Islet of Langerhans (tissue), 1 donor: Measurements from ENCODE around the gene ROBO4.

Experiments used
- FAIRE-seq: peaks from one replicate; lab custom pipeline; 2011; peaks lifted over from hg19 to GRCh38; lab: Jason Lieb, UNC

Gene ROBO4

GRCh38 chr11:124918950-124919349 is 21.3 kb upstream of the ROBO4 start, which contains the start of gene HEPN1:
TSS of gene HEPN1 (plus strand) at chr11:124919250.
- FAIRE-seq: no peak

DNA sequence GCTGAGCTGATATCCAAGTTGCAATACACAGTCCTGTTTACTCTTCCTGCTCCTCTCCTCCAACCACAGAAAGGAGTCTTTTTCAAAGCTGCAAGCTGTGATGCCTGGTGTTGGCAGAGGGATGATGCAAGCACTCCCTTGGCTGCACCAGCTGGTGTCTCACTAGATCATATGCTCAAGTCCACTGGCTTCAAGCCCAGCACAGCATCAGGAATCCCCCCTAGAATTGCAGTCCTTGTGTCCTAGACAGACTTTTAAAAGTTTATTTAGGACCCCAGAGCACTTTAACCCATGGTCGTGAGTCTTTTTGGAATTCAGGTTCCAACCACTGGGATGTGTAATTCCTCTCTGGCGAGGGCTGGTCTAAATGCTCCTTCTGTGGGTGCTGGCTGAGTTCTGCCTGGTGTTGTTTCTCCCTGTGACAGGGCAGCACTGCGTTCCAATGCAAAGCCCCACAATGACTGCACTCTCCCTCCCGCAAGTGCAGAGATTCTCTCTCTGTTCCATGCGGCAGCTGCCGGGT is 19.5 kb upstream of the ROBO4 start:
- FAIRE-seq: no peak

GRCh38 chr11:124916370-124916710 is 18.7 kb upstream of the ROBO4 start:
- no peak for FAIRE-seq

DNA sequence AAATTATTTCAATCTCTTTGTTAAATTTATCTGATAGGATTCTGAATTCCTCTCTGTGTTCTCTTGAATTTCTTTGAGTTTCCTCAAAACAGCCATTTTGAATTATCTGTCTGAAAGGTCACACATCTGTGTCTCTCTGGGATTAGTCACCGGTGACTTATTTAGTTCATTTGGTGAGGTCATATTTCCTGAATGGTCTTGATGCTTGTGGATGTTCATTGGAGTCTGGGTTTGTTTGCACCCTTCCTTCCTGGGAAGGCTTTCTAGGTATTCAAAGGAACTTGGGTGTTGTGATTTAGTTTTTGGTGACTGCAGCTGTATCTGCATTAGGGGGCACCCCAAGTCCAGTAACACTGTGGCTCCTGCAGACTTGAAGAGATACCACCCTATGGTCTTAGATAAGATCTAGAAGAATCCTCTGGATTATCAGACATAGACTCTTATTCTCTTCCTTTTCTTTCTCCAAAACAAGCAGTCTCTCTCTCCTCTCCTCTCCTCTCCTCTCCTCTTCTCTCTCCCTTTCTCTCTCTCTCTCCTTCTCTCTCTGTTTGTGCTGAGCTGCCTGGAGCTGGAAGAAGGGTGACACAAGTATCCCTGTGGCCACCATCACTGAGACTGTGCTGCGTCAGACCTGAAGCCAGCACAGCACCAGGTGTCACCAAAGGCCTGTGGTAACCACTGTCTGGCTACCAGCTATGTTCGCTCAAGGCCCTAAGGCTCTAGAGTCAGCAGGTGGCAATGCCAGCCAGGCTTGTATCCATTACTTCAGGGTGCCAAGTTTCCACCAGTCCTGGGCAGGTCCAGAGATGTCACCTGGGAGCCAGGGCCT is 18.1 kb upstream of the ROBO4 start:
- FAIRE-seq: no peak

DNA sequence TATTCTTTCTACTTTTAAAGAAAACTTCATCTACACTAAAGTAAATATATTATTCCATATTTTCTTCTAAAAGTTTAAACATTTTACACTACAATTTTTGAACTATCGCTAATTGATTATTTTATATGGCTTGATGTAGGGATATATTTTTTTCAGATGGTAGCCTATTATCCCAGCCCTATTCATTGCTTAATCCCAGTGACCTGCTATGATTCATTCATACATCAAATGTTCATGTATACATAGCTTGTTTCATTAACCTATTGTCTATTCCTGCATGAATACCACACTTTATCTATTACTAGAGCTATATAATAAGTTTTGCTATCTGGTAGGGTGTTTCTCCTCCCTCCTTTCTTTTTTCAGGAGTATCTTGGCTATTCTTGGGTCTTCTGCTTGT is 5.0 kb upstream of the ROBO4 start:
- FAIRE-seq: no peak

DNA sequence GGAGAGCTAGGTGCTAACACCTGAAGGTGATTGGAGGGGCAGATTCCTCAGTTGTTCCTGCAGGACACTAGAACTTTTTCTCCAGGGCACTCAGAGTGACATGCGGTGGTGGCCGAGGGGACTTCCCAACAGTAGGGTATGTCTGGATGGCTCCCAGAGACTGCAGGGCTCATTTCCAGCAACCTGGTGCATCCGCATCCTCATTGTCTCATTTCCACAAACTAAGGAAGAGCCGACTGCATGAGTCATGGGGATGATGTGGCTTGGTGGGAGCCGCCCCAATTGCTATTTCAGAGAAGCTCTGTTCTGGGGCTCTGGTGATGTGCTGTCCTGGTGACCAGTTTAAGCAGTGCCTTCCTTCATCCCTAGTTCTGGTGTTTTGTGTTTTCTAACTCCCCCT is 2.8 kb upstream of the ROBO4 start:
- no peak for FAIRE-seq

DNA sequence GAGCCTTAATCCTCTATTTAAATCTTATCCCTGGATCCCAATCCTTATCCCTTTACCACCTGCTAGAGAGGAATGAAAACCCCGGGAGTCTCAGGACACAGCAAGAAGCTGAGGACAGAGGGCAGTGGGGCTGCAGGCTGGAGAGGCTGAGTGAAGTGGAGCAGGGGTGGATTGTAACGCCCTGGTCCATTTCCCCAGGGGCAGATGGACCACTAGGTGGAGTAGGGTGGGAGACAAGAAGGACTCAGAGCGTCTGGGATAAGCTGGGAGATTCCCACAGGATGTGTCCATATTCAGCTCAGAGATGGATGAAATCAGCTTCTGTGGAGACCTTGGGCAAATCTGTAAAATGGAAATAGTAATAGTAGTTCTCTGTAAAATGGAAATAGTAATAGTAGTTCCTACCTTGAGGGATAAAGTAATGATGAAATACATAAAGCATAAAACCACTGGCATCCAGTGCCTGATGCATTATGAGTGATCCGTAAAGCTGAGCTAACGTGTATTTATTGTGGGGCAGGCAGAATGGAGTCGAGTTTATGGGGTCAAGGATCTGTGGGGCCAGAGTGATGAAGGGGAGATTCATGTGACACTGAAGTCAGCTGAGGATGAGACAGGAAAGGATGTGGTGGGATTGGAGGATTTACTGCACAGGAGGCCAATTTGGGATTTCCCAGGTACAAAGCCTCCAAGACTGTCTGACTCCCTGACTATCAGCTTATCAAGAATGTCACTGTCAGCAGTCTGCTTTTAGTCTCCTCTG is 1.9 kb upstream of the ROBO4 start:
- FAIRE-seq: no peak

- no peak for FAIRE-seq
Measured at GRCh38 chr11:124898711-124899110, 1.0 kb upstream of the ROBO4 start.

- no peak for FAIRE-seq
Measured at GRCh38 chr11:124898263-124898680, 607 bp upstream of the ROBO4 start.

DNA sequence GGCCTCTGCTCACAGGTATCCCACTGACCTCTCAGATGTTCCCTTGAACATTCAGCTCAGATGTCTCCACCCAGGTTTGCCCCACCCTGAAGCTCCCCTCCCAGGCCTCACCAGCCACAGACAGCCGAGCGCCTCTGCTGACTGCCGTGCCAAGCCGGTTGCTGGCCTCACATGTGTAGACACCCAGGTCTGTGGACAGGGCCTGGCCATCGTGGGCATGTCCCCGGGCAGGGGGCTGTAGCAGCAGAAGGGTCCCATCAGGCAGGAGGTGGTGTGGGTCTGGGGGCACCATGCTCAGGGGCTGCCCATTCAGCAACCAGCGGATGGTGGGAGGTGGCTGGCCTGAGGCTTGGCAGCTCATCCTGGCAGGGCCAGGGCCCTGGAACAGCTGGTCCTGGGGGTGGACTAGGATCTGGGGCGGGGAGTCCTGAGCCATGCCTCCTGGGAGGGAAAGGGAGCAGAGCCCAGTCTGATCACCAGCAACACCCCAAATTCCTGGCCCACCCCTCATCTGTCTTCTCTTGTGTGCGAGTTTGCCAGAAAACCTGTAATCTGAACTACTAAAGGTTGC is 759 bp downstream of the ROBO4 start:
- no peak for FAIRE-seq

GRCh38 chr11:124896071-124896750 is 1.5 kb downstream of the ROBO4 start:
- FAIRE-seq: no peak

- FAIRE-seq: no peak
Measured at GRCh38 chr11:124895471-124895971, 2.1 kb downstream of the ROBO4 start.

DNA sequence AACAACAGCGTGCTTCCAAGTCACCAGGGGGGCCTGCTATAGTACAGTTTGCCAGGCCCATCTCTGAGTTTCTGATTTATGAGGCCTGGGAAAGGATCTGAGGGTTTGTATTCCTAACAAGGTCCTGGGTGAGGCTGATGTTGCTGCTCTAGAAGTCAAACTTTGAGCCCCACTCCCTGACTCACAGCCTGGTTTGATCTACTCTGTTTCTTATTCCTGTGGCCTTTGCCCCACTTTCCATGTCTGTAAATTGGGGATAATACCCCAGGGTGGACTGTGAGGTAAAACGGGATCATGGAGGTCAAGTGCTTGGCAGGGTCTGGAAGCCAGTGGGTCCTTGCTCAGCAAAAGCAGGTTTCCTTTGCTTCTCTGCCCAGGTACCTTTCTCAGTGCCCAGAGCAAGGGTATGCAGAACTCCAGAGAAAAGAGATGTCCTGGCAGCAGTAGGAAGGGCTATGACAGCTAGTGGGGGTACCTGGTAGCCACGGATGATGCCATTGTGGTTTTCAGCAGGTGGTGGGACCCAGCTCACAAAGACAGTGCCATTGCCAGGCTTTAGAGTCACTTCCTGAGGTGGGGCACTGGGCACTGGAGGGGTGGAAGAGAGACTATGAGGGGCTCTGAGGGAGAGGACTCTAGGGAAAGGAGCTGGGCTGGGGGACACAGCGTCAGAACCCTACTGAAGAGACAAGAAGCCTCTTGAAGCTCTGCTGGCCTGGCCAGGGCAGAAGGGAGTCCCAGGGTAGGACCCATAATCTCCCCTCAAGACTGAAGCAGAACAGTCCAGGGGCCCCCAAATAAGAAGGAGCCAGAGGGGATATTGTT is 2.8 kb downstream of the ROBO4 start:
- FAIRE-seq: no peak

GRCh38 chr11:124893781-124894401 is 3.8 kb downstream of the ROBO4 start:
- no peak for FAIRE-seq

- FAIRE-seq: no peak
Measured at GRCh38 chr11:124892750-124893454, 4.8 kb downstream of the ROBO4 start.

DNA sequence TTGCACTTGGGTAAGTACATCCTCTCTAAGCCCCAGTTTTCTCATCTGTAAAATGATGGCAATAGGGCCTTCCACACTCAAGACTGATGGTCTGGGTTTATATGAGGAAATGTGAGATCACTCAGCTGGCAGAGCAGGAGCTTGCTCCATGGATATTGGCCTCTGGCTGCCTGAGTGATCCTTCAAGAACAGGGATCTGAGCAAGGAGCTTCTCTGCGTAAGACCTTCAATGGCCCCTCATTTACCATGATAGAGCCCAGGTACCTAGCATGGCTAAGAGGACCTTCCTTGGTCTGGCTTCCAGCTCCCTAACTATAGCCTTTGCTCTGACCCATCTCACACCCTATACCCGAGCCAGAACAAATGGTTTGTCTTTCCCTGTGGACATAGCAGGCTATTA is 5.5 kb downstream of the ROBO4 start:
- no peak for FAIRE-seq

- FAIRE-seq: no peak
Measured at GRCh38 chr11:124891373-124891861, 6.2 kb downstream of the ROBO4 start.

DNA sequence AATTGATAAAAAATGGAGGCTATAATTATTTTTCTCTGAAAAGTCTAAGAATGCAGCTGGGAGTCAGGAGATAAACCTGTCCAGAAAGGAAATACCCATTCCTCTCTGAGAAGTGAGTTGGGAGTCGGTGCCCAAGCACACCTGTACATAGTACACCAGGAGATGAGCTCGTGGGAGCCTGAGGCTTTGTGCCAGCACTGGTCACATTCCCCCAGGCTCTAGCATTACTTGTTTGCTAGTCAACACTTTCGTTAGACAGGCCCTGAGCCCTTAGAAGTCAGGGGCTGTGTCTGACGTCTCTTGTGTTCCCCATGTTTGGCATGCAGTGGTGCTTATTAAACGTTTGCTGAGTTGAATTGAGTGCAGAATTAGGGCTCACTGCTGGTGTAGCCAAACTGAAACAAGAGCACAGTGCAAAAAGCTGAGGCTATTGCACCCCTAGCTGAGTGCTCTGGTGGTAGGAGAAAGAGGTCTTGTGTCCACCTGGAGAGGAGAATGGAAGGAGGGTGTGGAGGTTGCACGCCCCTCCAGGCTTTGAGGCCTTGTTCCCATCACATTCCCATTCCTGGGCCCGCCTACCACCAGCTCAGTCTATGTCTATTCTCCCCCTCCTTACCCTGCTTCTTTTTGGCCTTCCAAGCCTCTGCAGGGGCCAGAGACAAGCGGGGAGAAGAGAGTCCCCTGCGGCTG is 6.8 kb downstream of the ROBO4 start:
- no peak for FAIRE-seq

DNA sequence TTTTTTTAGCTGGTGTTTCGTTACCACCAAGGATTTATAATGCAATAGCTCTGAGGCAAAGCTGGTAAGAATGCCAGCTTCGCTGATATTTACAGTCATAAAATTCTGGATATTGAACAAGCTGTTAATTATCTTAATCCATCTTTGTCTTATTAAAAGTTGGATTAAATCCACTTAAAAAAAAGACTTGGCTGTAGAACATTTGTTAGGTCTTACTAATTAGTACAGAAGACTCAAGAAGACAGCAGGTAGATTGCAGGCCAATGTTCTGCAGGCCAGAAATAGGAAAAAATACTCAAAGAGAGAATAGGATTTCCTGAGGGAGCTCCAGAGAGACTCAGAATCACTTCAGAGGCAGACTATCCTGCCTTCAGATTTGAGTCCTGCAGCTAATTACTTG is 7.5 kb downstream of the ROBO4 start:
- FAIRE-seq: no peak
